Stimulated activated CD8-positive, alpha-beta memory T cell treated with anti-CD3 and anti-CD28 coated beads, Interleukin-2, amount 100 ng/mL, for 48 hours (primary cell): ENCODE data around the gene PIP5K1B.

Experiments used
- DNase-seq, 2 donors: peaks; one replicate each; pipeline ENCODE4 v3.0.0-alpha.2; 2020; ENCODE audit warnings: low read depth in 2 of 2

Gene PIP5K1B

DNA sequence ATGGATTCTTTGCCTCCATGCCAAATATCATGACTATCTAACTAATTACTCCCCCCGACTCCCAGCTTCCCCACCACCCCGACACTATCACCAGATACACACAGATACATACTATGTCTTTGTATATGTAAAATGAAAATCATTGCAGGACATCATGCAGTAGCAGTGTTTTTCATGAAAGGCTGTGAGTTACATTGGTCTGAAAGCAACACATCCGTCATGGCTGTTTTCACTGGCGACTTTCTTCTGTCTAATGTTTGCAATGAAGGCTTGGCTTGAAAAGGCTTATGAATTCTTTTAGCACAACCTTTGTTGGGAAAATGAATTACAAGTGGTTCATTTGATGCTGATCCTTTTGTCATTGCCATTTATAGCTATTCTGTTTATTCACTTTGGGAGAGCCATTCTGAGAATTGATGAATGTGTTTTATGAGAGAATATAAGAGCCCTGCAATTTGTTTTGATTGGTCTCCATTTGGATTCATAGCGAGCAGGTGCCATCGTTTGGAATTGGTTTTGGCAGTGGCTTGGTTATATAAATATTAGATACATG, 103.4 kb downstream of the PIP5K1B start:
- DNase-seq = no peak

DNA sequence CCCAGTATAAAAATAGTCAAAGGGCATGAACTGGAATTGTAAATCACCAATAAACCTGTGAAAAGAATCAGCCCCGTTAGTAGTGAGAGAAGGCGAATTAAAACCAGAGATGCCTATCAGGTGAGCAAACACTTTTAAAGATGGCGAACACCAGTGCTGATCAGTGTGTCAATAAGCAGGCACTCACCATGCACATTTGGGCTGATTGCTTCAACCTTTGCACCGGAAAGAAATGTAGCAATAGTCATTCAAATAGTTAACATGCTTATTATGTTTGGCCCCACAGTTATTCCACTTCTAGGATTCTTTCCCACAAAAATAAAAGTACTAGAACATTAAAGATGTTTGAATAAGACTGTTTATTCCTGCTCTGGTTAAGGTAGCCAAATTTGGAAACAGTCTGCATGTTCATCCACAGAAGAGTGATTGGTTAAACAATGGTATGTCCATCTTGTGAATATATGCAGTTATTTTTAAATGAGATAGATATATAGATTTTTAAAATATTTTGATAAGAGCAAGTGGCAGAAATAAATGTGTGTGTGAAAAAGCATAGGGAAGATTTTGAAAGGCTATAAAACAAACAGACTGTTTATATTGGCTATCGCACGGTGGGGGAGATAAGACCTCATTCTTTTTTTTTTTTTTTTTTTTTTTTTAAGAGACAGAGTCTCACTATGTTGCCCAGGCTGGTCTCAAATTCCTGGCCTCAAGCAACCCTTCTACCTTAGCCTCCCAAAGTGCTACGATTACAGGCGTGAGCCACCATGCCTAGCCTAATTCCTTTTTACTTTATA, 112.2 kb downstream of the PIP5K1B start:
- DNase-seq = no peak

DNA sequence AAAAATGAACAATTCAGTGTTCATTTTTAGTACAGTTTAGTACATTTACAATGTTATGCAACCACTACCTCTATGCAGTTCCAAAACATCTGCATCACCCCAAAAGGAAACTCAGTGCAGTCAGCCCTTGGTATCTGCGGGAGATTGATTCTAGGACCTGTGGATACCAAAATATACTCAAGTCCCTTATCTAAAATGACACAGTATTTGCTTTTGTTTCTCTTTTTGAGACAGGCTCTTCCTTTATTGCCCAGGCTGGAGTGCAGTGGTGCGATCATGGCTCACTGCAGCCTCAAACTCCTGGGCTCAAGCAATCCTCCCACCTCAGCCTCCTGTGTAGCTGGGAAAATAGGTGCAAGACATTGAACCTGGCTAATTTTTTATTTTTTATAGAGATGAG, 114.0 kb downstream of the PIP5K1B start:
- DNase-seq = no peak

DNA sequence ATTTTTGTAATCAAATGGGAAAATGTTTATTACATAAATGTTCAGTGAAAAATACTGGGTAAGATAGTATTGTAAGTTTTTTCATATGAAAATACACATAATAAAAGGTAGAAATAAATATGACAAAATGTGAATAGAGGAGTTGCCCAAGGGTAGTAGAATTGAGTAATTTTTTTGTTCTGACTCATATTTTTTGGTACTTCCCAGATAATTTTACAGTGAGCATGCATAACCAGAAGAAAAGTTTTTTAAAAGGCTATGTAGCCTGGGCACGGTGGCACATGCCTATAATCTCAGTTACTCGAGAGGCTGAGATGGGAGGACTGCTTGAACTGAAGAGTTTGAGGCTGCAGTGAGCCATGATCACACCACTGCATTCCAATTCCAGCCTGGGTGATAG, 116.9 kb downstream of the PIP5K1B start:
- no peak for DNase-seq

DNA sequence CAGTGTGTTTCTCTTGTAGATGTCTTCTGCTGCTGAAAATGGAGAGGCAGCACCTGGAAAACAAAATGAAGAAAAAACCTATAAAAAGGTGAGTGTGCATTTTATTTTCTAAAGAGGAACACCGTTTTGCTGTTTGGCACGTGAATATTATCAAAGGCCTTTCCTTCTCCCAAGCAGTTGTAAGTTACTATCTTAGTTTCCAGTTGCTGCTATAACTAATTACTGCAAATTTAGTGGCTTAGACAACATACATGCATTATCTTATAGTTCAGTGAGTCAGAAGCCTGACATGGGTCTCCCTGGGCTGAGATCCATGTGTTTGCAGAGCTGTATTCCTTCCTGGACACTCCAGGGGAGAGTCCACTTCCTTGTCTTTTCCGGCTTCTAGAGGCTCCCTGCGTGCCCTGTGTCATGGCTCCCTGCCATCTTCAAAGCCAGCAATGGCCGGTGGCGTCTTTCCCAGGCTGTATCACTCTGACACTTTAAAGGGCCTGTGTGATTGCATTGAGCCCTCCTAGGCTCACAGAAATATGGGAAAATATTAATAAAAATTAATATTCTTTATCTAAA, 117.6 kb downstream of the PIP5K1B start:
- DNase-seq = no peak

DNA sequence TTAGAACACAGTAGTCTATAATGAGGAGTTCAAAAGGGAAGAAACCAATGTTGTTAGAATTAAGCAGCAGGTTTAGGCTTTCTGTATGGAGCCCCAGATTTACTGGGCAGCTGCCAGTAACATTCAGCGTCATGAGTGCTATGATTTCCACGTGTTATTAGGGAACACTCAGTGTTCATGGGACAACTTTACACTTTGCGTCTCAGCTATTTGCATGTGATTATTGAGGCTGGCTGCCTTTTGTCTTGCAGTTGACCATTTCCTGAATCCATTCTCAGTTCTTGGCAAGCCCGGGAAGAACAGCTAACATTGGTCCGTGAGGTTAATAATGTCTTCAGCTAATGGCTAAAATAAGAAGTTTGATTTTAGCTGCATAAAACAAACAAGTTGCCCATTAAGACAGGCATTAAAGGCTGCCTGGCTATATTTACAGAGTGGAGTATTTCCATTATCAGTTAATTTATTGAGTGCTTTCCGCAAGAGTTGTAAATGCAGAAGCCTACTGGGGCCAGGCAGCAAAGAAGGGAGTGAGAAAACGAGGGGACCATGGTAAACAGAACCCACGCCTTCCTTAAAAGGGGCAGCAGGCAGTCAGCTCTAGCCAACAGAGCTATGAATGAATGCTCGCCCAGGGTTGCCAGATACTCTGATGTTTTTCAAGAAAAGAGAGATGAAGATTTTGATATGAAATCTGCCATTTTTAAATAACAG, 120.9 kb downstream of the PIP5K1B start:
- DNase-seq = no peak

DNA sequence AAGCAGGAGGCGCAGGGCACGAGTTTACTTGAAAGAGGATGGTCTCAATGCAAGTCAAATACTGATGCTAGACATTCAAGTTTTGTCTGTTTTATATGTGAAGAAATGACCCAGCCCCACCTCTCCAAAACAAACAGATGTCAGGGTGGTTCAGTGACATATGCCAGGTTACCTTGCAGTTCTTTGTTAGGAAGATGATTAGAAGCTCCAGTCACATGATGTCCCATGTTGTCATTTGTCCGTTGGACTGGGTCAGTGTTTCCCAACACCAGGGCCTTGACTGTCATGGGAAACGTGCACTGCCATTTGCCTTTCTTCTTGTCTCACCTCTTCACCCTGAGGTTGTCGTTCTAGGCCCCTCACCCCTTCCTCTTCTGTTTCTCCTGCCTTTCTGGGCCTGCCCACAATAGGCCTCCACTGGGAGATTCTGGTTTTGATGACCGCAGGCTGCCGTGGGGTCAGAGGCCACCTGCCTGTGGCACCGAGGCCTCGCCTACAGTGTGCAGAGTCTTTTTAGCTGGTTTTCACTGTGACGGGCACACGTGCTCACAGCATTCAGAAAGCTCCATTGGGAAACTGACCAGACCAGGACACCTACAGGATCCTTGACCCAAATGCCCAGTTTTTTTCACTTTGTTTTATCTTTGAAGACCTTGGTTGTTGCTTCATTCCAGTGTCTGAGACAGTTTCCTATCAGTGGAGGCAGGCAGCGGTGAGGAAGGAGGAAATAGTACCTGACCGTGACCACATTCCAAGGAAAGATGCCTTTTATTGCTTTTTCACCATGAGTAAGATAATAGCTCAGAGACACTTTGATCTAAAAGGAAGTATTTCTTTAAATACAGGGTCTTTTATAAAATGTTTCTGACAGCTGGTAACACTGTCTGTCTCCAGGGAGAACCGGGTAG, 123.1 kb downstream of the PIP5K1B start:
- DNase-seq = no peak

DNA sequence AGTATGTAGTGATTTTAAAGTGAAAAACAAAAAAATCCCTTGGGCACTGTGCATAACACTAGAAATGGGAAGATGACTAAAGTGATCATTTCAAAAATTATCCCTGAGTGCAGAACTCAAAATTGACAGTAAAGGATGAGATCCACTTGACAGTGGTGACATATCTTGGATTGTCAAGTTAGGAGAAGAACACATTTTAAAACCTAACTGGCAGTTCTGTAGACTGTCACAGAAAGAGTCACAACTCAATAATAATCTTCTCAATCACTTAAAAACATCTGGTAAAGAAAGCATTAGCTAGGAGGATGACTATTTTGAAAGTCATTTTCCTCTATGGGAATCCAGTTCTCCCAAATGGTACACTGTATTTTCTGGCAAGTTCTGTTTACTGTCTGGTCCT, 127.1 kb downstream of the PIP5K1B start:
- DNase-seq = no peak

DNA sequence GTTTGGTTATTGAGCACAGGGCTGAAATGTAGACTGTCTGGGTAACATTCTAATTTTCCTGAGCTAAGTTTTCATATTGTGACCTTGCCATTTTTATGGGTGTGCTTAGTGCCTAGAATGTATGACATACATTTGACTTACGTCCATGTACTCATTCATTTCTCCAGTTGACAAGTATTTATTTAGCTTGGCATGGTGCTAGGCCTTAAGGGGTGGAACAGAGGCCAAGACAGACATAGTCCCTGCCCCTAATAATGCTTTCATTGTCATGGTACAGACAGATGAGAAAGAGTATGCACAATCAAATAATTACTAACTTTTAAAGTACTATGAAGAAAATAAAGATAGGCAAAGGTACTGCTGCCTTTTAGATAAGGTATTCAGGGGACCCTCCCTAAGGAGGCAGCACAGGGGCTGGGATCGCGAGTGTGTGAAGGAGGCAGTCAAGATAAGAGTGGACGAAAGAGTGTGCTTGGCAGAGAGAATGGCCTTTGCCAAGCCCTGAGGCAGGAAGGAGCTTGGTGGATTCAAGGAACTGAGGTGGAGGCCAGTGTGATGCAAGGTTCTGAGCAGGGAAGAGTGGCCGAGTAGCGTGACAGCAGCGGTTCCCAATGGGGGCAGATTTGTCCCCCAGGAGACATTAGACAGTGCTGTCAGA, 128.0 kb downstream of the PIP5K1B start:
- DNase-seq = no peak

DNA sequence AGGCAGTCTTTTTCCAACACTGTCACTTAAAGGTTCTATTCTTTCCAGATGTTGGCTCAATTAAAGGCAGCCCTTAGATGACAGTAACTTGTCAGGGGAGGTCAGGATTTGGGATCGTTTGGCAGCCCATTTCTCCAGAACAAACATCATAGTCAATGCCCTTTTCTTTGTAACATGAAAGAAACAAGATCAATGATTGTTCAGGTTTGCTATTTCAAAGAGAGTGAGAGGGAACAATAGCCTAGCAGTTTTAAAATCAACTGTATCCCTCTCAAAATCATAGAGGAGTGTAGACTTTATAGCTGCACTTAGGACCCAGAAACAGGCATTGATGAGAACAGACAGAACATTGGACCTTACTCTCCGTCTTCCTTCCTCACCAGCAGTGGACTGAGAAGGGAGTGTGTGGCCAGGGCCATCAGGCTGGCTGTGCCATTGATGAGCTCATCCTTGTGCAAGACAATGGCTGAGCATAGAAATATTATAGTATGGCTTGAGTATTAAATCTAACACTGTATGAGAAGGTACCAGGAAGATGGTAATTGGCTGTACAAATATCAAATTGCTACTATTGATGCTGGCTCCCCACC, 130.0 kb downstream of the PIP5K1B start:
- no peak for DNase-seq

DNA sequence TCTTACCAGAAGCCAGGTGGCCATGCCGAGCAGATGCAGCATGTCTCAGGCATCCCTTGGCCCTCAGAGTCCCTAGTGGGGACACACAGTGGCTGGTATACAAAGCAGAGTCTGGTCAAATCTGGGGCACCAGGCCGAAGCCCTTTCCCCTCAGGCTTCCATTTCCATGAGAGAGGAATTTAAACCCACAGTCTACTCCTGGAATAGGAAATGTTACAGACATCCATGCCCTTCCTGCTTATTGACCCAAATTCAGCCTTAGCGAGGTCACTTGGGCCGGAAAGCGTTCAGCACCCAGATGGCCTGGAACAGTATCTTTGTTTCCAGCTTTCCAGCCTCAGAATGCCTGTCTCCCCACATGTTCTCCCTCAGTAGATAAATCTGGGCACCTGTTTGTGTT, 131.7 kb downstream of the PIP5K1B start:
- no peak for DNase-seq

DNA sequence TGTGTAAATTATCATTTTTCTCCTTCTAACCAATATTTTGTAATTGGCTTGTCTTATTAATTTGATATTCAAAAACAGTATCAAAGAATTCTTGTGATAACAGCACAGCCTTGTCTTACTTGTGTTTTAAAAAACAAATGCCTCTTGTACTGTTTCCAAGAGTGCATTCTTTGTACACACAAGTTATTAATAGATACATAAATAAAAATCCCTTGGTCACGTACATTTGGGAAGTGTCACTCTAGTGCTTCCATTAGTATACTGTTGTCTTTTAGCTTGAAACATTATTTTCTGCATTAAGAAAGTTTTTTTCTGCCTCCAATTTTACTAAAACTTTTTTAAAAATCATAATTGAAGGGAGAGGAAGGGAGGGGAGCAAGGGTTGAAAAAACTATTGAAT, 133.2 kb downstream of the PIP5K1B start:
- DNase-seq = no peak

DNA sequence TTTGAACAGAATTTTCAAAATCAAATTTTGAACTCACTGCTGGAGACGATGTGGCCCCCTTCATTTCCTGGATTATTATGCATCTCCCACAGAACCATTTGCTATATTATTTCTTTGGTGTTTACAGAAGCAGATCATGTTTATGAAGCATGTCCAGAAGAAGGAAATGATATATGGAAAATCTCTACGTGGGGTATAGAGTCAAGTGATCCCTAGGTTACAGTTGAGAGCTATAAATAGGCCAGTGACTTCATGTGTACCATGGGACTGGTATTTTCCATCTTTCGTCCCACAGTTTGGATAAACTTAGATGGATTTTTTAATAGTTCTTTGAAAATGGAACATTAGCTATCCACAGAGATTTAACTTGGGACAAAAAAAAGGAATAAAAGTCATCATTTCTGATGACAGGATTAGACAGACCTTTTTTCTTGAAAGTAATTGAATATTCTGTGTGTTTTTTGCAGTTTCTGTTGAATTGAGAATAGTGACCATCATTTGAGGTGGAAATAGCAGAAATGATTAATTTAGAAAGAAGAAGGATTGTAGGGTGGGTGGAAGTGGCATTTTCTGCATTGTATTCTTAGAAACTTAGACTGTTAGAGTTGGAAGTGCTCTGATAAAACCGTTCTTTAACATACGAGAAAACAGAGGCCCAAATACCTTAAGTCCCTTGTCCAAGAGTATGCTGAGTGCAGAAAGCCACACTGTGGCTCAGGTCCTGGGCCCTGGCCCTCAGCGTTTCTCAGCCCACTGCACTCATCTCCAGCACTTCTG, 136.4 kb downstream of the PIP5K1B start:
- DNase-seq = no peak

DNA sequence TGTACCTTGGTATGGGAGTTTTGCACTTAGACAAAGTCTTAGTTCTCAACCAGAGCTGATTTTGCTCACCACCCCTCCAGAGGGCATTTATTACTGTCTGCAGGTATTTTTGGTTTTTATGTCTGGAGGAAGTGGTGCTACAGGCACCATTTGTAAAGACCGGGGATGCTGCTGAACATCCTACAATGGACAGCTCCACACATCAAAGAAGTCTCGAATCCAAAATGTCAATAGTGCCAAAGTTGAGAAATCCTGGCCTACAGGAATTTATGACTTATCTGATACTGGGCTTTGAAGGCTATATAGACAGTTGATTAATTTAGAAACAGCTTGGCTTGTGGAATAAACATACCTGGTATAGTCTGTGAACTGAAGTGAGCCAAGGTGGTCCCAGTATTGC, 137.5 kb downstream of the PIP5K1B start:
- no peak for DNase-seq

DNA sequence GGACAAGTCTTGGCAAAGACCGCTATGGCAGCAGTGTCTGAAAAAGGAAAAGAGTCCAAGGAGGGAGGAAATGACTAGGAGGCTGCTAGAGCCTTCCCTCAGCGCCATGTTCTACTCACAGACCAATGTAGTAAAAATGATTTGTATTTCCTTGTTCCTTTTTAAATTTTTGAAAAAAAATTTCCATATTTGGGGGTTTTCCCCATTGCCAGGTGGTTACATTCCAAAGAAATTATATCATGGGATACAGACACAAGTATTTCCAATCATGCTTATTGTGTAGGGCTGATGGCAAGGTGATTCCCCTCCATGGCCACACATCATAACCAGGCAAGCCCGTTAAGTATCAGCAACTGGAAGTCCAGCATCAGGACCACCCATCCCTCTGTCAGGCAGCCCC, 138.2 kb downstream of the PIP5K1B start:
- no peak for DNase-seq

DNA sequence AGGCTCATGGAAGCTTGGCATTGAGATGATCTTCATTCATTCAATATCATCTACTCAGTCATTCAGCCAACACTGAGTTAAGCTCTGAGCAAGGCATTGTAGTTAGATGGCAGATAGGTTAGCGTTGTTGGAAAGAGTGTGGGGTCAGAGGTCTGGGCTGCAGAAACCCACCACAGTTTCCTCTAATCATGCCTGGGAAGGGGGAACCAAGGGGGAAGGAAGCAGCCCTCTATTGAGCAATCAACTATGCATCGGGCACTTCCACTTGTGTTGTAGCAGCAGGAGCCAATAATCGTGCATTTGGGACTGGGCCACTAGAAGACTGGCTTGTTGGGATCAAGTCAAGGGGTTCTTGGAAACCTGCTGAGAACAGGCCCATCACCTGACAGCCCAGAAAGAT, 139.1 kb downstream of the PIP5K1B start:
- DNase-seq = no peak

DNA sequence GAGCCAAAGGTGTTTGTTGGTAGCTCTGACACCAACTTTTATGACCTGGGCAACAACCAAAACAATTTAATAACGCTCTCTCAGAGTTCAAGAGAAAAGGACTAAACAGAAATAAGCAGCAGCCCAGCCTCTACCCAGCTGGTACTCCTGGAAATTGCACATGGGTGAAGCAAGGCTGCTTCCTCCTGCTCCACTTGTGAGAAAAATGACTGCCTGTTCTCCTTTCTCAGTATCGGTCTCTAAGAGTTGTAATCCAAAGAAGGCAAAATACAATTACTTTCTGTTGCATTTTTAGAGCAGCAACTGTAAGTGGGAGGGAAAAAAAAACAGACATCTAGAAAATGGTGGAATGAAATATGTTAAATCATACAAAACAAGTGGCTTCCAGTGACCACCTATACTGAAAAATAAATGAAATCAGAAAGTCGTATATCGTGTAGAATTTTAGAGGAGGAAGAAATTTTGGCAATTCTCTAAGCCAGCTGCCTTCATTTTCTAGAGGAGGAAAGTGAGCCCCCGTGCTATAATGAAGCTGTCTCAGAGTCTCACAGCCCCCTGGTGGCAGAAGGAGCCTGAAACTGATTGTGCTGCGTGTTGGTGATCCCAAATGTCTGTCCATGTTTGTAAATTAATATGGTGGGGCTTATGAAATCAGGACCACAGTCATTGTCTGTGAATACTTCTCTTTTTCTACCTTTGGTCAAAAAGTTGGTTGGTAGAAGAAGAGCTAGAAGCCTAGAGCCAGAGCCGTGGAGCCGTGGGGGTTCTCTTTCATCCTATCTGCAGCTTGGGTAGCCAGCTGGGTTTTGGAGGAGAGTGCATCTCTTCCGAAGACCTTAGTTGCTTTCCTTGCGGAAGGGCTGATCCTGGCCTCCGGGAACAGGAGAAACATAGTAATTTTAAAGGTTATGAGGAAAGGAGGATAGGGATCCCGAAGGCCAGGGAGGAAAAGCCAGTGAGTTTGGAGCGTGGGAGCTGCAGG, 139.9 kb downstream of the PIP5K1B start:
- peak in 1 of 2 donors; percentile 19 for DNase-seq

DNA sequence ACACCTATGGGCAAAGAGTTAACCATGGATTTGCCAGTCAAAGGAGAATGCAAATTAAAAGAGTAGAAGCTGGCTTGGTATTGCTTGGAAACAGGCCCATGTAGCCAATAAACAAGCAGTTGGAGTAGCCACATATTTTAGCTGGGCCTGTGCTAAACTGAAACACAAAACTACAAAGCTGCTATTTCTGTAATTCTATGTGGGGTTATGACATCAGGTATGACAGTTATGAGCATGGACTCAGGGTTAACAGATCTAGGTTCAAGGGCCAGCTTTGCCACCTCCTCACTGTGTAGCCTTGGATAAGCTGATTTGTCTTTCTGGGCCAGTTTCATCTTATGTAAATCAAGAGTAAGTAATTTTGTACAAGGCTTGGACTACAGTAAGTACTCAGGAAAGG, 142.7 kb downstream of the PIP5K1B start:
- DNase-seq = no peak

DNA sequence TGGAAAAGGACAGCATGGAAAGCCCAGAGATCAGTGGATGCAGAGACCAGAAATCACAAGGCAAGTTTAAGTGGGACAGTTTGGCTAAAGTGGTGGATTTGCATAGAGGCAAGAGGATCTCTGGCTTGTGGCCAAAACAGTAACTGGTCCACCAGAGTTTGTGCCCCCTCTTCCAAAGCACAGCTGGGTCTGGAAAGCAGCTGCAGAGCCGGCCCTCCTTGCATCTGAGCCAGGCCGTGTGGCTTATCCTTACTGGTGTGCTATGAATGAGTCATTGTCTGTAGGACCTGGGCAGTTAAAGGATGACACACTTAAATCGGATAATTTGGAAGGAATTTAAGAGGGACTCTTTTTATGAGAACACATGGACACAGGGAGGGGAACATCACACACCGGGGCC, 146.6 kb downstream of the PIP5K1B start:
- no peak for DNase-seq
